WTC11 (cell line): ENCODE results near the gene CENPM. TPM values are rescaled to one million over a fixed set of nuclear protein-coding genes. Genes with fewer than 3 reads are reported as not detected.

Experiments
- ATAC-seq: fragments of 200-7000 bp; cut with Tn5 transposase; 2 replicates; pipeline ENCODE4 v1.10.0; 2021; ENCODE audit warnings: mild to moderate bottlenecking, moderate library complexity
- CTCF ChIA-PET: fragments of 300-600 bp; sonication (Branson Sonifier 250); formaldehyde crosslinking; loops from one replicate; lab custom pipeline; 2021; ENCODE audit warnings: antibody characterized with exemption; lab: Charles Lee
- POLR2A ChIA-PET: fragments of 350-600 bp; sonication (Branson Sonifier 250); formaldehyde crosslinking; loops from one replicate; lab custom pipeline; 2021; ENCODE audit warnings: antibody characterized with exemption; lab: Charles Lee
- DNase-seq: peaks from one replicate; pipeline ENCODE4 v3.0.0; 2021; ENCODE audit warnings: low spot score
- H3K27ac Mint-ChIP-seq: 2 replicates; pipeline ENCODE4 v1.8.0; 2021; ENCODE audit warnings: mixed read lengths
- H3K27me3 Mint-ChIP-seq: 2 replicates; pipeline ENCODE4 v1.8.0; 2021; ENCODE audit warnings: low read depth, mild to moderate bottlenecking, moderate library complexity, mixed read lengths
- H3K36me3 Mint-ChIP-seq: 2 replicates; pipeline ENCODE4 v1.8.0; 2021; ENCODE audit warnings: mixed read lengths
- H3K4me1 Mint-ChIP-seq: 2 replicates; pipeline ENCODE4 v1.8.0; 2022; ENCODE audit warnings: mixed read lengths
- H3K4me3 Mint-ChIP-seq: 2 replicates; pipeline ENCODE4 v1.8.0; 2021; ENCODE audit warnings: mild to moderate bottlenecking, moderate library complexity, mixed read lengths
- H3K9me3 Mint-ChIP-seq: 2 replicates; pipeline ENCODE4 v1.8.0; 2021; ENCODE audit warnings: mixed read lengths
- CTCF ChIP-seq: fragments of 200-600 bp; IDR thresholded peaks from 2 replicates; pipeline ENCODE4 v1.8.0; 2022; ENCODE audit warnings: antibody characterized with exemption
- E2F5 ChIP-seq: sonication (generic); formaldehyde crosslinking; IDR thresholded peaks from 2 replicates; pipeline ENCODE4 v1.8.1; 2022; ENCODE audit warnings: mild to moderate bottlenecking, moderate library complexity, missing genetic modification reagents
- ELF4 ChIP-seq: sonication (generic); formaldehyde crosslinking; IDR thresholded peaks from 2 replicates; pipeline ENCODE4 v1.8.1; 2022; ENCODE audit warnings: low read depth, mild to moderate bottlenecking, moderate library complexity, missing genetic modification reagents
- FOXP1 ChIP-seq: sonication (generic); formaldehyde crosslinking; IDR thresholded peaks from 2 replicates; pipeline ENCODE4 v1.8.0; 2022; ENCODE audit warnings: missing genetic modification reagents, mild to moderate bottlenecking, moderate library complexity, borderline replicate concordance
- GABPB1 ChIP-seq: sonication (generic); formaldehyde crosslinking; IDR thresholded peaks from 2 replicates; pipeline ENCODE4 v1.8.1; 2023; ENCODE audit warnings: mild to moderate bottlenecking, missing genetic modification reagents
- MXD4 ChIP-seq: fragments of 250-450 bp; sonication (Bioruptor Pico); IDR thresholded peaks from 2 replicates; pipeline ENCODE4 v1.8.0; 2021; ENCODE audit warnings: mild to moderate bottlenecking, moderate library complexity, borderline replicate concordance
- NR2C2 ChIP-seq: sonication (generic); formaldehyde crosslinking; IDR thresholded peaks from 2 replicates; pipeline ENCODE4 v1.8.0; 2022; ENCODE audit warnings: mild to moderate bottlenecking, missing genetic modification reagents
- SMAD3 ChIP-seq: sonication (generic); formaldehyde crosslinking; IDR thresholded peaks from 2 replicates; pipeline ENCODE4 v1.8.0; 2022; ENCODE audit warnings: missing genetic modification reagents, mild to moderate bottlenecking, borderline replicate concordance
- ZBTB43 ChIP-seq: sonication (generic); formaldehyde crosslinking; IDR thresholded peaks from 2 replicates; pipeline ENCODE4 v1.8.1; 2023; ENCODE audit warnings: mild to moderate bottlenecking, missing genetic modification reagents
- ZNF263 ChIP-seq: sonication (generic); formaldehyde crosslinking; IDR thresholded peaks from 2 replicates; pipeline ENCODE4 v1.8.1; 2022; ENCODE audit warnings: low read depth, mild to moderate bottlenecking, moderate library complexity, missing genetic modification reagents
- ZNF396 ChIP-seq: fragments of 250-450 bp; sonication (Bioruptor Pico); IDR thresholded peaks from 2 replicates; pipeline ENCODE4 v1.8.0; 2021; ENCODE audit warnings: mild to moderate bottlenecking, moderate library complexity, borderline replicate concordance
- ZNF416 ChIP-seq: fragments of 250-450 bp; sonication (Bioruptor Pico); IDR thresholded peaks from 2 replicates; pipeline ENCODE4 v1.9.0; 2021; ENCODE audit warnings: mild to moderate bottlenecking, inconsistent platforms
- ZNF512 ChIP-seq: sonication (generic); formaldehyde crosslinking; IDR thresholded peaks from 2 replicates; pipeline ENCODE4 v1.8.1; 2022; ENCODE audit warnings: missing genetic modification reagents, borderline replicate concordance
- total RNA-seq: library from RNA; stranded (reverse); gene quantifications from 3 replicates; pipeline ENCODE4 v1.2.3, GENCODE V29; 2021
- TF ChIP-seq, protein P1 (sequence below): sonication (generic); formaldehyde crosslinking; IDR thresholded peaks from 2 replicates; pipeline ENCODE4 v1.8.0; 2022; ENCODE audit warnings: mild to moderate bottlenecking, missing genetic modification reagents
- TF ChIP-seq, protein P2 (sequence below): fragments of 250-450 bp; sonication (Bioruptor Pico); IDR thresholded peaks from 2 replicates; pipeline ENCODE4 v1.9.0; 2021; ENCODE audit warnings: mild to moderate bottlenecking
- TF ChIP-seq, protein P3 (sequence below): sonication (generic); formaldehyde crosslinking; IDR thresholded peaks from 2 replicates; pipeline ENCODE4 v1.8.0; 2022; ENCODE audit warnings: mild to moderate bottlenecking, missing genetic modification reagents
- TF ChIP-seq, protein P4 (sequence below): sonication (generic); formaldehyde crosslinking; IDR thresholded peaks from 2 replicates; pipeline ENCODE4 v1.8.0; 2022; ENCODE audit warnings: mild to moderate bottlenecking, missing genetic modification reagents

The CENPM gene
- total RNA-seq, 1 experiment from 2014 or later = 40.3 TPM

GRCh38 chr22:41991111-41991510 is 44.2 kb upstream of the CENPM start:
- DNase-seq (no peak), ATAC-seq (no peak)
- TF ChIP-seq ZNF416 (no peak), ZNF263 (no peak), ZBTB43 (no peak), ELF4 (CRISPR knock-in tag) (no peak), GABPB1 (CRISPR knock-in tag) (no peak), CTCF (no peak), FOXP1 (CRISPR knock-in tag) (no peak)
- TF ChIP-seq, protein P1, sequence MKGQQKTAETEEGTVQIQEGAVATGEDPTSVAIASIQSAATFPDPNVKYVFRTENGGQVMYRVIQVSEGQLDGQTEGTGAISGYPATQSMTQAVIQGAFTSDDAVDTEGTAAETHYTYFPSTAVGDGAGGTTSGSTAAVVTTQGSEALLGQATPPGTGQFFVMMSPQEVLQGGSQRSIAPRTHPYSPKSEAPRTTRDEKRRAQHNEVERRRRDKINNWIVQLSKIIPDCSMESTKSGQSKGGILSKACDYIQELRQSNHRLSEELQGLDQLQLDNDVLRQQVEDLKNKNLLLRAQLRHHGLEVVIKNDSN = no peak
- TF ChIP-seq, protein P2, sequence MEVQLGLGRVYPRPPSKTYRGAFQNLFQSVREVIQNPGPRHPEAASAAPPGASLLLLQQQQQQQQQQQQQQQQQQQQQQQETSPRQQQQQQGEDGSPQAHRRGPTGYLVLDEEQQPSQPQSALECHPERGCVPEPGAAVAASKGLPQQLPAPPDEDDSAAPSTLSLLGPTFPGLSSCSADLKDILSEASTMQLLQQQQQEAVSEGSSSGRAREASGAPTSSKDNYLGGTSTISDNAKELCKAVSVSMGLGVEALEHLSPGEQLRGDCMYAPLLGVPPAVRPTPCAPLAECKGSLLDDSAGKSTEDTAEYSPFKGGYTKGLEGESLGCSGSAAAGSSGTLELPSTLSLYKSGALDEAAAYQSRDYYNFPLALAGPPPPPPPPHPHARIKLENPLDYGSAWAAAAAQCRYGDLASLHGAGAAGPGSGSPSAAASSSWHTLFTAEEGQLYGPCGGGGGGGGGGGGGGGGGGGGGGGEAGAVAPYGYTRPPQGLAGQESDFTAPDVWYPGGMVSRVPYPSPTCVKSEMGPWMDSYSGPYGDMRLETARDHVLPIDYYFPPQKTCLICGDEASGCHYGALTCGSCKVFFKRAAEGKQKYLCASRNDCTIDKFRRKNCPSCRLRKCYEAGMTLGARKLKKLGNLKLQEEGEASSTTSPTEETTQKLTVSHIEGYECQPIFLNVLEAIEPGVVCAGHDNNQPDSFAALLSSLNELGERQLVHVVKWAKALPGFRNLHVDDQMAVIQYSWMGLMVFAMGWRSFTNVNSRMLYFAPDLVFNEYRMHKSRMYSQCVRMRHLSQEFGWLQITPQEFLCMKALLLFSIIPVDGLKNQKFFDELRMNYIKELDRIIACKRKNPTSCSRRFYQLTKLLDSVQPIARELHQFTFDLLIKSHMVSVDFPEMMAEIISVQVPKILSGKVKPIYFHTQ (CRISPR knock-in tag) = no peak
- no peaks in the 10 kb centered on the region for H3K4me1 Mint-ChIP-seq
- no peak overlapping the region for H3K4me3 Mint-ChIP-seq
- H3K27me3 Mint-ChIP-seq = no peaks in the 10 kb centered on the region; the same call in 1 of the 2 replicates
- H3K27ac Mint-ChIP-seq = no peak overlapping the region
- H3K36me3 Mint-ChIP-seq = peaks cover 26% of the 10 kb centered on the region
- CTCF ChIA-PET = interaction anchor here (0.6 kb wide), 1 partner anchor 561 kb away, joined by 3 read pairs; no protein-coding TSS in a partner anchor
- H3K9me3 Mint-ChIP-seq = no peaks in the 10 kb centered on the region
- POLR2A ChIA-PET = interaction anchor here (0.7 kb wide), 1 partner anchor 126 kb away, joined by 4 read pairs; no protein-coding TSS in a partner anchor

GRCh38 chr22:41989246-41989645 is 42.3 kb upstream of the CENPM start:
- Mint-ChIP-seq H3K4me3 (no peak overlapping the region), H3K36me3 (peaks cover 21% of the 10 kb centered on the region), H3K9me3 (no peaks in the 10 kb centered on the region), H3K27ac (no peak overlapping the region), H3K4me1 (no peaks in the 10 kb centered on the region), H3K27me3 (no peaks in the 10 kb centered on the region; the same call in 1 of the 2 replicates)
- CTCF ChIA-PET = no interaction called here
- DNase-seq = no peak
- POLR2A ChIA-PET = no interaction called here
- no peak for ATAC-seq
- TF ChIP-seq ELF4 (CRISPR knock-in tag) (no peak), ZNF396 (no peak), ZNF512 (CRISPR knock-in tag) (no peak), MXD4 (no peak), E2F5 (CRISPR knock-in tag) (no peak), ZNF416 (no peak), ZBTB43 (no peak), SMAD3 (CRISPR knock-in tag) (no peak), NR2C2 (CRISPR knock-in tag) (no peak)
- TF ChIP-seq, protein P3, sequence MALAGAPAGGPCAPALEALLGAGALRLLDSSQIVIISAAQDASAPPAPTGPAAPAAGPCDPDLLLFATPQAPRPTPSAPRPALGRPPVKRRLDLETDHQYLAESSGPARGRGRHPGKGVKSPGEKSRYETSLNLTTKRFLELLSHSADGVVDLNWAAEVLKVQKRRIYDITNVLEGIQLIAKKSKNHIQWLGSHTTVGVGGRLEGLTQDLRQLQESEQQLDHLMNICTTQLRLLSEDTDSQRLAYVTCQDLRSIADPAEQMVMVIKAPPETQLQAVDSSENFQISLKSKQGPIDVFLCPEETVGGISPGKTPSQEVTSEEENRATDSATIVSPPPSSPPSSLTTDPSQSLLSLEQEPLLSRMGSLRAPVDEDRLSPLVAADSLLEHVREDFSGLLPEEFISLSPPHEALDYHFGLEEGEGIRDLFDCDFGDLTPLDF (CRISPR knock-in tag) = no peak
- TF ChIP-seq, protein P1 = no peak
- TF ChIP-seq, protein P4, sequence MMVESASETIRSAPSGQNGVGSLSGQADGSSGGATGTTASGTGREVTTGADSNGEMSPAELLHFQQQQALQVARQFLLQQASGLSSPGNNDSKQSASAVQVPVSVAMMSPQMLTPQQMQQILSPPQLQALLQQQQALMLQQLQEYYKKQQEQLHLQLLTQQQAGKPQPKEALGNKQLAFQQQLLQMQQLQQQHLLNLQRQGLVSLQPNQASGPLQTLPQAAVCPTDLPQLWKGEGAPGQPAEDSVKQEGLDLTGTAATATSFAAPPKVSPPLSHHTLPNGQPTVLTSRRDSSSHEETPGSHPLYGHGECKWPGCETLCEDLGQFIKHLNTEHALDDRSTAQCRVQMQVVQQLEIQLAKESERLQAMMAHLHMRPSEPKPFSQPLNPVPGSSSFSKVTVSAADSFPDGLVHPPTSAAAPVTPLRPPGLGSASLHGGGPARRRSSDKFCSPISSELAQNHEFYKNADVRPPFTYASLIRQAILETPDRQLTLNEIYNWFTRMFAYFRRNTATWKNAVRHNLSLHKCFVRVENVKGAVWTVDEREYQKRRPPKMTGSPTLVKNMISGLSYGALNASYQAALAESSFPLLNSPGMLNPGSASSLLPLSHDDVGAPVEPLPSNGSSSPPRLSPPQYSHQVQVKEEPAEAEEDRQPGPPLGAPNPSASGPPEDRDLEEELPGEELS (CRISPR knock-in tag) = no peak
